Measurements from ENCODE around the gene CRYBG1.

The CRYBG1 gene

DNA sequence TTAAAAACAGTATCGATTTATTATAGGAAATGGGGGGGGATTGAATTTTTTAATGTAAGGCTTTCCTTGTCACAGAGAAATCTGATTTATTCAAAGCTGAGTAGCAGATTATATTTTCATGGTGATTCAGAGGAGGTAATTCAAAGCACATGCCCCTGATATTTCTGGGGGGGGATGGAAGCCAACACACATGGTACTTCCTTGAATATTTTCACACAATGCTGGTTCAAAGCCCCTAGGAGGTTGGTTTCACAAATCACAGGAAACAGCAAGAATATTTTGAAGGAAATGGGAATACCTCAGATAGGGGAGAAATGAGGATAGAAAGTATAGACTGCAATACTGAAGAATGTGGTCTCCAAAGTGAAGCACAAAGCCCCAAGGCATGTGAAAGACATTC is 170.0 kb downstream of the CRYBG1 start:
- H3K36me3 ChIP-seq (ENCODE audit: insufficient read depth, low read length), result no peaks in the 10 kb centered on the region
- peak overlapping the region; percentile 63 for H3K4me3 ChIP-seq
- no peak for TF ChIP-seq FOXP2 (optimal IDR thresholded peaks at IDR 0.05; ENCODE audit: control extremely low read depth, extremely low read length, insufficient read depth)
- TF ChIP-seq EZH2 (IDR thresholded peaks at IDR 0.05), result no peak
- TF ChIP-seq POLR2AphosphoS5 (IDR thresholded peaks at IDR 0.05; ENCODE audit: borderline replicate concordance, low read depth, low read length), result 0 out of 2 replicates have a peak, but pooled peaks have one; percentile 55
- H3K9ac ChIP-seq (ENCODE audit: insufficient read length), result peak overlapping the region; percentile 56
- peak overlapping the region; percentile 99 for H3K27ac ChIP-seq
- H3K9me3 ChIP-seq (ENCODE audit: low read depth, low read length), result no peaks in the 10 kb centered on the region
- DNase-seq (ENCODE audit: low read depth, low spot score), result peak; percentile 99

DNA sequence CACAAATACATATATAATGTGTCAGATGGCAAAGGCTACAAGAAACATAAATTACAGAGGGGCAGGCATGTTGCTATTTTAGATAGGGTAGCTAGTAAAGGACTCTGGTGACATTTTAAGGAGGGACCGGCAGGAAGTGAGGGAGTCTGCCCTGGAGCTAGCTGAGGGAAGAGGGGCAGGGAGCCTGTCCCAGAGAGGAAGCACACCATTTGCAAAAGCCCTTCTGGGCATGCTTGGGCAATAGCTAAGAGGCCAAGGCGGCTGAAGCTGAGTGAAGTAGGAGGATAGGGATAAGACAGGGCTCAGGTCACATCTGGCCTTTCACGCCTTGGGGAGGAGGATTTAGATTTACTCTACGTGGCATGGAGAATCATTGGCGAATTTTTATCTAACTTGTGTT is 172.5 kb downstream of the CRYBG1 start:
- Histone ChIP-seq H3K4me3 (peak overlapping the region; percentile 26; the same call in 1 of the 2 replicates), H3K36me3 (ENCODE audit: insufficient read depth, low read length) (no peaks in the 10 kb centered on the region), H3K9me3 (ENCODE audit: low read depth, low read length) (no peaks in the 10 kb centered on the region), H3K27ac (peak overlapping the region; percentile 99), H3K9ac (ENCODE audit: insufficient read length) (no peak overlapping the region)
- DNase-seq (ENCODE audit: low read depth, low spot score), result no peak
- TF ChIP-seq EZH2 (IDR thresholded peaks at IDR 0.05), result no peak
- no peak; the same call in 1 of the 2 replicates for TF ChIP-seq POLR2AphosphoS5 (IDR thresholded peaks at IDR 0.05; ENCODE audit: borderline replicate concordance, low read depth, low read length)
- no peak for TF ChIP-seq FOXP2 (optimal IDR thresholded peaks at IDR 0.05; ENCODE audit: control extremely low read depth, extremely low read length, insufficient read depth)

DNA sequence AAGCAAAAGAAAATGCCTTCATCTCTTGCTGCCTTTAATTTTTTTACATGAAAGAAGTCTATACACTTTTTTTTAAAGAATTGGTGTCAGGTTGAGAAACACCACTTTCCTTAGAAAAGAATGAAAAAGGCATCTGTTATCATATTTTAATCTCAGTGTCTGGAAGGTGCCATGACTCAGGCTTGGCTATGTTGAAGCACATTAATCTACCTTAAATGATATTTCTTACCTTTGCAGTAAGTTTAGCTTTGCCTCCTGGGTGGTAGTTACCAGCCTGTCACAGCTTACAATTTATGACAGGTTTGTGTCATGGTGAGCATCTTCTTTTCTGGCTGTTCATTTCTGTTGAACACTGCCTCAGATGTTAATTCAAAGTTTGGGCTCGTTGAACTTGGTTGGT is 173.5 kb downstream of the CRYBG1 start:
- no peaks in the 10 kb centered on the region for H3K9me3 ChIP-seq (ENCODE audit: low read depth, low read length)
- no peak overlapping the region for H3K9ac ChIP-seq (ENCODE audit: insufficient read length)
- DNase-seq (ENCODE audit: low read depth, low spot score), result no peak
- no peak overlapping the region for H3K4me3 ChIP-seq
- TF ChIP-seq POLR2AphosphoS5 (IDR thresholded peaks at IDR 0.05; ENCODE audit: borderline replicate concordance, low read depth, low read length) (no peak), EZH2 (IDR thresholded peaks at IDR 0.05) (no peak), FOXP2 (optimal IDR thresholded peaks at IDR 0.05; ENCODE audit: control extremely low read depth, extremely low read length, insufficient read depth) (no peak)
- no peak overlapping the region; the same call in 1 of the 2 replicates for H3K27ac ChIP-seq
- no peaks in the 10 kb centered on the region for H3K36me3 ChIP-seq (ENCODE audit: insufficient read depth, low read length)

DNA sequence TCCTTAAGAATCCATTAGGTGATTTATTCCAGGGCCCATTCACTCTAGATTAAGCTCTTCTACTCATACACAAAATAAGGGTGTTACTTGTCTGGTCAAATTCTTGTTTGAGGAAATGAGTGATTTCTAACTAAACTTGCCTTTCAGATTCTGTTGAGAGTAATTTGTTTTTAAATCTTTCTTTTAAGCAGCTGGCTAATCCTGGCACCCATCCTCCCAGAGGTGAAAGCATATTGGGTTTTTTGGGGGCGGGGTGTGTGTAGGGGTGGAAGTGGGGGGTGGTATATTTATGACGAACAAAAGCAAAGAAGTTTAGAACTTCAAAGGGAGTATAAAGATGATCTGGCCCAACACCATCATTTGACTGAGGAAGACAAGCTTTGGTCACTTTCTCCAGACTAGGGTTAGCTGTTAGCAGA is 174.1 kb downstream of the CRYBG1 start:
- no peak overlapping the region for H3K4me3 ChIP-seq
- DNase-seq (ENCODE audit: low read depth, low spot score), result no peak
- H3K9me3 ChIP-seq (ENCODE audit: low read depth, low read length), result no peaks in the 10 kb centered on the region
- TF ChIP-seq POLR2AphosphoS5 (IDR thresholded peaks at IDR 0.05; ENCODE audit: borderline replicate concordance, low read depth, low read length) (no peak), FOXP2 (optimal IDR thresholded peaks at IDR 0.05; ENCODE audit: control extremely low read depth, extremely low read length, insufficient read depth) (no peak), EZH2 (IDR thresholded peaks at IDR 0.05) (no peak)
- H3K36me3 ChIP-seq (ENCODE audit: insufficient read depth, low read length), result no peaks in the 10 kb centered on the region
- no peak overlapping the region for H3K9ac ChIP-seq (ENCODE audit: insufficient read length)
- H3K27ac ChIP-seq, result no peak overlapping the region

DNA sequence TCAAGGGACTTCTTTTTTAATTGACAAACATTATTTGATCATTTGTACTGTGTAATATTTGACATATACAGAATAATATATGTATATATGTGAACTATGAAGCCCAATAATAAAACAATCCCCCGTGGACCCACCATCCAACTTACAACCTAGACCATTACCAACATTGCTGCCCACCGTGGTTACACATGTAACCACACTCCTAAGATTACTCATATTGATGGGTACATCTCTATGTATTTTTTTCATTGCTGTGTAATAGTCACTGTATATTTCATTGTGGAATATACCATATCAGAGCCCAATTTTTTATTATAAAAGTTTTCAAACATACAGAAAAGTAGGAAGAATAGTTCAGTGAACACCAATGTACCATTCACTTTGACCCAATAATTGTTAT is 174.5 kb downstream of the CRYBG1 start:
- no peak overlapping the region for H3K27ac ChIP-seq
- H3K9ac ChIP-seq (ENCODE audit: insufficient read length), result no peak overlapping the region
- H3K9me3 ChIP-seq (ENCODE audit: low read depth, low read length), result no peaks in the 10 kb centered on the region
- TF ChIP-seq EZH2 (IDR thresholded peaks at IDR 0.05), result no peak
- TF ChIP-seq FOXP2 (optimal IDR thresholded peaks at IDR 0.05; ENCODE audit: control extremely low read depth, extremely low read length, insufficient read depth), result no peak
- TF ChIP-seq POLR2AphosphoS5 (IDR thresholded peaks at IDR 0.05; ENCODE audit: borderline replicate concordance, low read depth, low read length), result no peak
- H3K36me3 ChIP-seq (ENCODE audit: insufficient read depth, low read length), result no peaks in the 10 kb centered on the region
- no peak overlapping the region for H3K4me3 ChIP-seq
- DNase-seq (ENCODE audit: low read depth, low spot score), result no peak

DNA sequence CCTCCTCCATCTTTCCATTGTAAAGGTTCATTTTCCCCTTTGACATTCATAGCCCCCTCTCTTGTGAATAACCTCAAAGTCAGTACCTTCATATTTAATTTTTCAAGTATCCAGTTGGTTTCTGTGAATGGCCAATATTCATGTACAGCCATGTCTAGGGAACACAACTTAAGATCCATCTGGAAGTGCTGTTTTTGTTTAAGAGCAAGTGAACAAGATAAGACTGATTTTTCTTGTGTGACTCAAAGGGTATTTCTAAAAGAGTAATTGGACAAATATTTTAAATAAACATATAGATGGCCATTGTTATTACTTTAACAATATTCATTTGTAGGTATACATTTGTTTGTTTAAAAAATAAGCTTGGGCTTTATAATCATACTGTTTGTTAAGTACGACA is 175.8 kb downstream of the CRYBG1 start:
- Histone ChIP-seq H3K9ac (ENCODE audit: insufficient read length) (no peak overlapping the region), H3K9me3 (ENCODE audit: low read depth, low read length) (no peaks in the 10 kb centered on the region), H3K36me3 (ENCODE audit: insufficient read depth, low read length) (no peaks in the 10 kb centered on the region), H3K4me3 (no peak overlapping the region), H3K27ac (0 out of 2 replicates have a peak overlapping the region, but pooled peaks have one; percentile 66)
- no peak for DNase-seq (ENCODE audit: low read depth, low spot score)
- TF ChIP-seq POLR2AphosphoS5 (IDR thresholded peaks at IDR 0.05; ENCODE audit: borderline replicate concordance, low read depth, low read length) (no peak), EZH2 (IDR thresholded peaks at IDR 0.05) (no peak), FOXP2 (optimal IDR thresholded peaks at IDR 0.05; ENCODE audit: control extremely low read depth, extremely low read length, insufficient read depth) (no peak)

DNA sequence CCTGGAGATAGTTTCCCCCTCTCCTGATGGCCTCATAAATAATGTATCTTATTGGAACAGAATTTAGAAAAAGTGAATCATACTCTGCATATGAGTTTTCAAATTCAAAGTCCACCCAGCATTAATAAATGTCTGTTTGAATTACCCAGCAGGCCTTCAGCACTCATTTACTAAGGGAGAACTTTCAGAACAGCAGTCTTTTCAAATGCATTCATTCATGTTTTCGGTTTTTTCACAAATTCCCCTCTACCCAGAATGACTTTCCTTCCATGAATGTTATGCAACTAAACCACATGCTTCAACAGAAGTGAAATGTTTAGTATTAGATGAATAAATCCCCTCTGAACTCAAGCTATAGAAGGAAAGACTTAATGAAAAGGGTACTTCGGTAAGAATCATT is 176.3 kb downstream of the CRYBG1 start:
- no peak overlapping the region for H3K4me3 ChIP-seq
- H3K9me3 ChIP-seq (ENCODE audit: low read depth, low read length), result no peaks in the 10 kb centered on the region
- no peaks in the 10 kb centered on the region for H3K36me3 ChIP-seq (ENCODE audit: insufficient read depth, low read length)
- no peak for DNase-seq (ENCODE audit: low read depth, low spot score)
- H3K27ac ChIP-seq, result peak overlapping the region; percentile 66
- TF ChIP-seq EZH2 (IDR thresholded peaks at IDR 0.05) (no peak), FOXP2 (optimal IDR thresholded peaks at IDR 0.05; ENCODE audit: control extremely low read depth, extremely low read length, insufficient read depth) (no peak), POLR2AphosphoS5 (IDR thresholded peaks at IDR 0.05; ENCODE audit: borderline replicate concordance, low read depth, low read length) (no peak)
- peak overlapping the region; percentile 6 for H3K9ac ChIP-seq (ENCODE audit: insufficient read length)

DNA sequence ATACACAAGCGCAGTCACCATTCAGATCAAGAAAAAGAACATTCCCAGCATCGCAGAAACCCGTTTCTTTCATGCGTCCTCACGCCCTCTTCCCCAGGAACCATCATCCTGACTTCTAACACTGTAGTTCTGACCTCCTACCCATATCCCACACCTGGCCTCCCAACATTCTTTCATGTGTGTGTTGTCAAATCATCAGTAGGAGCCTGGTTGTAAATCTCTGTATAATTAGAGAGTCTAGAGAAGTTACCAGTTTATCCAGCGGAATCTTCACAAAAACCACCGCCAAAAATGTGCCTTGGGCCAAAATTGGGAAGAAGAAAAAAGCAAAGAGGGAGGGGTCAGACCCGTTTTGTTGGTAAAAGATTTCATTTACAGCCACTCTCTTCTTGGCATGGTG is 177.1 kb downstream of the CRYBG1 start:
- Histone ChIP-seq H3K27ac (0 out of 2 replicates have a peak overlapping the region, but pooled peaks have one; percentile 66), H3K4me3 (no peak overlapping the region), H3K36me3 (ENCODE audit: insufficient read depth, low read length) (no peaks in the 10 kb centered on the region), H3K9ac (ENCODE audit: insufficient read length) (no peak overlapping the region), H3K9me3 (ENCODE audit: low read depth, low read length) (no peaks in the 10 kb centered on the region)
- TF ChIP-seq FOXP2 (optimal IDR thresholded peaks at IDR 0.05; ENCODE audit: control extremely low read depth, extremely low read length, insufficient read depth), result no peak
- no peak for TF ChIP-seq EZH2 (IDR thresholded peaks at IDR 0.05)
- TF ChIP-seq POLR2AphosphoS5 (IDR thresholded peaks at IDR 0.05; ENCODE audit: borderline replicate concordance, low read depth, low read length), result no peak
- DNase-seq (ENCODE audit: low read depth, low spot score), result no peak

DNA sequence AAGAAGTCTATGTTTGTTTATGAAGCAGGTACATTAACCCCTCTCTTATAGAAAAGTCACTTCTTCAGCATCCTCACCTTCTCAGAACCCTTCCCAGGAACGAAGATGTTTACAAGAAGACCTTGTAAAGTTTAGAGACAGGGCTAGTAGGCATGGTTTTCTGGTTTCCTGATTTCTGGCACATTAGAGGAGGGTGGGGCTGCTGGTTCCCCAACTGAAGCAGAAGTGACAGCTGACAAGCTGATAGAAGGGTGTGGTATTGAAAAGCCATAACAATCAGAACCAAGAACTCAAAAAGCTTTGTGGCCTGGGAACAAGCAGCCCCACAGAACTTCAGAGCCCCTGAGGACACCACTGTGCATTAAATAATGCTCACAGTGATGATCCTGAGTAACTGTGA is 177.6 kb downstream of the CRYBG1 start:
- Histone ChIP-seq H3K9me3 (ENCODE audit: low read depth, low read length) (no peaks in the 10 kb centered on the region), H3K27ac (no peak overlapping the region), H3K9ac (ENCODE audit: insufficient read length) (no peak overlapping the region), H3K36me3 (ENCODE audit: insufficient read depth, low read length) (no peaks in the 10 kb centered on the region), H3K4me3 (no peak overlapping the region)
- TF ChIP-seq FOXP2 (optimal IDR thresholded peaks at IDR 0.05; ENCODE audit: control extremely low read depth, extremely low read length, insufficient read depth), result no peak
- no peak for TF ChIP-seq POLR2AphosphoS5 (IDR thresholded peaks at IDR 0.05; ENCODE audit: borderline replicate concordance, low read depth, low read length)
- no peak for TF ChIP-seq EZH2 (IDR thresholded peaks at IDR 0.05)
- no peak for DNase-seq (ENCODE audit: low read depth, low spot score)

Measured in SK-N-MC (cell line).